CD14-positive monocyte (primary cell): ENCODE measurements around the gene CSMD2. TPM values are rescaled to one million over a fixed set of nuclear protein-coding genes. Genes with fewer than 3 reads are reported as not detected.

Source experiments
- DNase-seq, 3 donors: peaks; one replicate each; pipeline ENCODE4 v3.0.0-alpha.2; 2011 to 2022
- H2AFZ ChIP-seq: 2 replicates; pipeline ENCODE4 v1.6.0; 2012; ENCODE audit warnings: mild to moderate bottlenecking, low read depth, low read length, inconsistent platforms; ENCODE audit not compliant: insufficient read depth, poor library complexity, severe bottlenecking
- H3K27ac ChIP-seq, 2 donors: 1 replicate in 1 of 2; 2 replicates in 1 of 2; pipeline ENCODE4 v1.5.1; 2012 to 2013; ENCODE audit warnings: low read length in 2 of 2, control low read depth in 1 of 2, inconsistent platforms in 1 of 2, low read depth in 1 of 2, mild to moderate bottlenecking in 1 of 2
- H3K27me3 ChIP-seq, 2 donors: one replicate each; pipeline versions ENCODE4 v1.6.0 to v1.6.1; 2011 to 2013; ENCODE audit warnings: low read length in 2 of 2; ENCODE audit not compliant: control insufficient read depth in 2 of 2, insufficient read depth in 2 of 2
- H3K36me3 ChIP-seq, 2 donors: replicated peaks in 1 of 2; 1 replicate in 1 of 2; 2 replicates in 1 of 2; pipeline versions ENCODE4 v1.5.1 to v1.6.1; 2012 to 2013; ENCODE audit warnings: low read length in 2 of 2, control low read depth in 1 of 2, inconsistent platforms in 1 of 2, mild to moderate bottlenecking in 1 of 2; ENCODE audit not compliant: insufficient read depth in 2 of 2, control insufficient read depth in 1 of 2
- H3K4me1 ChIP-seq, 2 donors: 1 replicate in 1 of 2; 2 replicates in 1 of 2; pipeline versions ENCODE4 v1.5.1 to v1.6.1; 2012 to 2013; ENCODE audit warnings: low read length in 2 of 2, control low read depth in 1 of 2, inconsistent platforms in 1 of 2, mild to moderate bottlenecking in 1 of 2, moderate library complexity in 1 of 2; ENCODE audit not compliant: insufficient read depth in 2 of 2, control insufficient read depth in 1 of 2
- H3K4me2 ChIP-seq: replicated peaks from 2 replicates; pipeline ENCODE3; 2012; ENCODE audit warnings: low read length, moderate library complexity, mild to moderate bottlenecking; ENCODE audit not compliant: poor library complexity, severe bottlenecking; ENCODE audit errors: extremely low read depth
- H3K4me3 ChIP-seq, 3 experiments: fragments of 200-600 bp in 1 of 3; sonication (generic) in 1 of 3; replicated peaks in 1 of 3; 1 replicate in 2 of 3; 2 replicates in 1 of 3; pipeline ENCODE4 v1.5.1; 2011 to 2013; ENCODE audit warnings: low read length in 3 of 3, mild to moderate bottlenecking in 3 of 3, control low read depth in 2 of 3, low read depth in 2 of 3, inconsistent platforms in 1 of 3, moderate library complexity in 1 of 3
- H3K79me2 ChIP-seq: 2 replicates; pipeline ENCODE4 v1.6.0; 2012; ENCODE audit warnings: mild to moderate bottlenecking, control low read depth, inconsistent platforms, low read length, moderate library complexity; ENCODE audit not compliant: insufficient read depth
- H3K9ac ChIP-seq: 2 replicates; pipeline ENCODE4 v1.6.0; 2017; ENCODE audit warnings: low read length, mild to moderate bottlenecking; ENCODE audit not compliant: insufficient read depth, poor library complexity, severe bottlenecking
- H3K9me3 ChIP-seq, 2 donors: replicated peaks in 1 of 2; 1 replicate in 1 of 2; 2 replicates in 1 of 2; pipeline versions ENCODE4 v1.5.1 to v1.6.1; 2012 to 2013; ENCODE audit warnings: low read length in 2 of 2, control low read depth in 1 of 2; ENCODE audit not compliant: control insufficient read depth in 1 of 2, insufficient read depth in 1 of 2
- H4K20me1 ChIP-seq: 2 replicates; pipeline ENCODE4 v1.6.0; 2012; ENCODE audit warnings: mild to moderate bottlenecking, low read length, control low read depth, moderate library complexity; ENCODE audit not compliant: insufficient read depth
- H3K27ac Mint-ChIP-seq, 7 donors: one replicate each; pipeline ENCODE4 v1.8.0; 2020; ENCODE audit warnings: mild to moderate bottlenecking in 7 of 7, mixed read lengths in 7 of 7, moderate library complexity in 6 of 7, inconsistent platforms in 2 of 7
- H3K27me3 Mint-ChIP-seq, 3 donors: one replicate each; pipeline ENCODE4 v1.8.0; 2021 to 2022; ENCODE audit warnings: low read depth in 3 of 3, mild to moderate bottlenecking in 3 of 3, mixed read lengths in 3 of 3, moderate library complexity in 3 of 3, inconsistent platforms in 1 of 3
- H3K36me3 Mint-ChIP-seq, 2 donors: one replicate each; pipeline ENCODE4 v1.8.0; 2020; ENCODE audit warnings: mixed read lengths in 2 of 2, inconsistent platforms in 1 of 2, mild to moderate bottlenecking in 1 of 2
- H3K4me1 Mint-ChIP-seq: one replicate; pipeline ENCODE4 v1.8.0; 2020; ENCODE audit warnings: mild to moderate bottlenecking, mixed read lengths
- H3K4me3 Mint-ChIP-seq, 2 donors: one replicate each; pipeline ENCODE4 v1.8.0; 2020; ENCODE audit warnings: mild to moderate bottlenecking in 2 of 2, mixed read lengths in 2 of 2, moderate library complexity in 1 of 2
- H3K9me3 Mint-ChIP-seq, 7 donors: one replicate each; pipeline ENCODE4 v1.8.0; 2020 to 2022; ENCODE audit warnings: mixed read lengths in 7 of 7, mild to moderate bottlenecking in 6 of 7, moderate library complexity in 6 of 7, inconsistent platforms in 2 of 7
- CTCF ChIP-seq: fragments of 200-600 bp; IDR thresholded peaks from one replicate; pipeline ENCODE4 v1.8.0; 2022; ENCODE audit warnings: antibody characterized with exemption, mild to moderate bottlenecking
- WGBS: methylation state at CpG from one replicate; pipeline ENCODE4 v1.1.5; 2013; ENCODE audit warnings: missing lambda C conversion rate; ENCODE audit not compliant: insufficient coverage; 5-methylcytosine and 5-hydroxymethylcytosine counted together
- intact Hi-C, 2 donors: fragments of 100-400 bp; cut with micrococcal nuclease; formaldehyde crosslinking; loops; one replicate each; pipeline versions ENCODE4 v1.15.0 to v1.15.1; 2023
- polyA plus RNA-seq, 3 donors: library from polyadenylated mRNA; depleted of rRNA in 1 of 3; unstranded in 2 of 3; stranded (reverse) in 1 of 3; fragments of 300-500 nt in 2 of 3; fragments of >200 nt in 1 of 3; fragmentation: Illumina TruSeq in 2 of 3; gene quantifications; 1 replicate in 2 of 3; 2 replicates in 1 of 3; pipeline ENCODE4 v1.2.3, GENCODE V29; 2012 to 2021

The CSMD2 gene
- polyA plus RNA-seq, 3 donors = 0.04 TPM; not detected in 2

- Histone ChIP-seq H3K9me3 (no peaks in the 10 kb centered on the region), H3K27me3 (peaks cover 0 to 15% of the 10 kb centered on the region in 2 donors), H3K4me2 (no peak overlapping the region), H3K79me2 (no peaks in the 10 kb centered on the region), H2AFZ (peak overlapping the region; percentile 51), H3K4me3 (no peak overlapping the region), H3K9ac (no peak overlapping the region), H4K20me1 (no peaks in the 10 kb centered on the region), H3K27ac (no peak overlapping the region), H3K4me1 (no peaks in the 10 kb centered on the region), H3K36me3 (no peaks in the 10 kb centered on the region)
- no peaks in the 10 kb centered on the region for H3K36me3 Mint-ChIP-seq
- intact Hi-C loops = loop anchor here in 1 of 2 donors (10.0 kb wide), 1 partner anchor 1112 kb away; no protein-coding TSS in a partner anchor
- WGBS = 39% methylated on average over 26 of the region's 29 CpGs
- H3K4me3 Mint-ChIP-seq = peak overlapping the region in 1 of 2 donors; percentile 56
- H3K27ac Mint-ChIP-seq = no peak overlapping the region
- DNase-seq = peak; percentile 60 to 71 (median 69)
- peaks cover 7 to 24% (median 22%) of the 10 kb centered on the region in 3 donors for H3K27me3 Mint-ChIP-seq
- H3K4me1 Mint-ChIP-seq = peaks cover 2% of the 10 kb centered on the region
- TF ChIP-seq CTCF = peak; percentile 99
- H3K9me3 Mint-ChIP-seq = peaks cover 0 to 3% (median 0%) of the 10 kb centered on the region in 7 donors
Measured at GRCh38 chr1:33633019-33633801, 531.8 kb downstream of the CSMD2 start.

GRCh38 chr1:33630686-33631085, 534.3 kb downstream of the CSMD2 start:
- Histone ChIP-seq H3K4me1 (no peaks in the 10 kb centered on the region), H4K20me1 (no peaks in the 10 kb centered on the region), H3K9ac (no peak overlapping the region), H3K4me2 (no peak overlapping the region), H3K36me3 (no peaks in the 10 kb centered on the region), H3K4me3 (no peak overlapping the region), H2AFZ (no peak overlapping the region), H3K27ac (no peak overlapping the region), H3K79me2 (no peaks in the 10 kb centered on the region), H3K9me3 (no peaks in the 10 kb centered on the region), H3K27me3 (peaks cover 0 to 15% of the 10 kb centered on the region in 2 donors)
- no peak overlapping the region for H3K4me3 Mint-ChIP-seq
- DNase-seq = no peak
- peaks cover 0 to 3% (median 0%) of the 10 kb centered on the region in 7 donors for H3K9me3 Mint-ChIP-seq
- H3K27me3 Mint-ChIP-seq = peaks cover 7 to 32% (median 25%) of the 10 kb centered on the region in 3 donors
- TF ChIP-seq CTCF = no peak
- WGBS = no CpG with 5 or more reads among the region's 1 CpG
- intact Hi-C loops = loop anchor here in 1 of 2 donors (10.0 kb wide), 1 partner anchor 1114 kb away; no protein-coding TSS in a partner anchor
- peaks cover 2% of the 10 kb centered on the region for H3K4me1 Mint-ChIP-seq
- no peaks in the 10 kb centered on the region for H3K36me3 Mint-ChIP-seq
- no peak overlapping the region for H3K27ac Mint-ChIP-seq
